ENCODE data around the gene CRX. TPM values are rescaled to one million over a fixed set of nuclear protein-coding genes. Genes with fewer than 3 reads are reported as not detected.

The CRX gene
- total and polyA plus RNA-seq, 2 of the 4 experiments (the other 2 are of a cell fraction), result not detected

- CTCF ChIA-PET, result no interaction called here
- POLR2A ChIA-PET (ENCODE audit: unreplicated experiment), result no interaction called here
- ATAC-seq (ENCODE audit: low read depth) (peak; percentile 29), DNase-seq (no peak)
- Histone ChIP-seq H3K27ac (ENCODE audit: insufficient read depth, low read length) (no peak overlapping the region), H3K4me2 (ENCODE audit: low read depth, low read length) (no peak overlapping the region), H4K8ac (ENCODE audit: low read depth in 2 of 2, low read length in 2 of 2) (no peak overlapping the region), H4K20me1 (ENCODE audit: insufficient read depth, low read length) (no peaks in the 10 kb centered on the region), H3K14ac (replicated peaks; ENCODE audit: low read depth, low read length) (no peak overlapping the region), H3K4me3 (ENCODE audit: insufficient read depth, low read depth, low read length) (no peak overlapping the region), H4K5ac (ENCODE audit: low read depth, low read length) (no peak overlapping the region), H2AK9ac (replicated peaks; ENCODE audit: low read depth, low read length, poor library complexity) (no peak overlapping the region), H2BK20ac (ENCODE audit: low read depth, low read length) (no peak overlapping the region), H3K4me1 (ENCODE audit: control insufficient read depth, insufficient read depth, low read length) (no peaks in the 10 kb centered on the region), H3K79me1 (ENCODE audit: low read depth in 1 of 2, low read length in 2 of 2) (no peaks in the 10 kb centered on the region), H3K4ac (ENCODE audit: low read depth, low read length) (no peak overlapping the region), H2AFZ (replicated peaks; ENCODE audit: low read length, poor library complexity) (no peak overlapping the region), H2BK15ac (ENCODE audit: low read depth, low read length) (no peak overlapping the region), H2AK5ac (ENCODE audit: low read depth, low read length) (no peak overlapping the region), H3K9ac (ENCODE audit: low read depth, low read length) (no peak overlapping the region), H3K36me3 (ENCODE audit: control insufficient read depth, insufficient read depth, low read length) (no peaks in the 10 kb centered on the region), H4K91ac (ENCODE audit: insufficient read depth, low read depth, low read length) (no peak overlapping the region), H3K56ac (ENCODE audit: extremely low read depth, insufficient read depth, low read length) (no peak overlapping the region), H2BK5ac (ENCODE audit: low read depth, low read length, poor library complexity, severe bottlenecking) (no peak overlapping the region), H3K9me1 (ENCODE audit: insufficient read depth, low read length) (no peaks in the 10 kb centered on the region), H3K27me3 (ENCODE audit: control insufficient read depth, insufficient read depth, low read length) (no peaks in the 10 kb centered on the region), H3K9me3 (ENCODE audit: control insufficient read depth, insufficient read depth, low read length) (0 out of 2 replicates have a peak, but pooled peaks cover 3% of the 10 kb centered on the region), H3K23ac (ENCODE audit: low read depth, low read length) (no peak overlapping the region), H2BK120ac (ENCODE audit: low read depth, low read length) (no peak overlapping the region), H3K18ac (ENCODE audit: low read depth, low read length) (no peak overlapping the region)
- 10% methylated on average over 4 of the region's 7 CpGs; no CpG with 5 or more reads in 1 of the 2 experiments for WGBS, 2 experiments (ENCODE audit: extremely low coverage in 2 of 2, insufficient read length in 1 of 2)
- no TSS peak for BruUV-seq (replicated peaks)
- TF ChIP-seq MAFK (IDR thresholded peaks at IDR 0.05; ENCODE audit: low read depth, low read length) (peak; percentile 71), CTCF (conservative IDR thresholded peaks at IDR 0.05; ENCODE audit: low read depth, low read length) (no peak), NFE2L2 (IDR thresholded peaks at IDR 0.05; ENCODE audit: low read depth, low read length) (no peak), FOS (IDR thresholded peaks at IDR 0.05; ENCODE audit: low read depth, low read length) (no peak)
- dilution Hi-C loops (cut with HindIII; ENCODE audit: low sequenced_read_pairs, unreplicated experiment), result no loop called here
- intact Hi-C loops (cut with micrococcal nuclease), result no loop called here
- in situ Hi-C loops (cut with MboI; ENCODE audit: low sequenced_read_pairs), result loop anchor here (10.0 kb wide), 1 partner anchor 93 kb away; no protein-coding TSS in a partner anchor
Observed at GRCh38 chr19:47891923-47892666, 70.4 kb downstream of the CRX start.

Small RNA genes within 50 kb of the gene (microRNA-seq; reads per million reads assigned to microRNA genes)
- gene AC008745.1 (ENCODE audit: insufficient read depth, insufficient read length), result not detected

Small RNA genes within 50 kb of the gene (small RNA-seq; reads per million reads assigned to genes)
- 0 reads per million in 5 experiments for gene AC008745.1

Other genes starting within 250 kb of the CRX start
- gene ZNF541, start 248.8 kb upstream of the CRX start, total RNA-seq (2012; rRNA removed), result not detected in 2 replicates
- not detected in 2 replicates for gene ZNF541, start 248.8 kb upstream of the CRX start, polyA plus RNA-seq (2012; rRNA removed)
- 1.8 and 3.1 TPM in 2 replicates for gene BICRA, start 212.8 kb upstream of the CRX start, total RNA-seq (2012; rRNA removed)
- 3.5 and 3.9 TPM in 2 replicates for gene BICRA, start 212.8 kb upstream of the CRX start, polyA plus RNA-seq (2012; rRNA removed)
- 31.9 and 35.3 TPM in 2 replicates for gene EHD2, start 108.5 kb upstream of the CRX start, total RNA-seq (2012; rRNA removed)
- 152 and 181 TPM in 2 replicates for gene EHD2, start 108.5 kb upstream of the CRX start, polyA plus RNA-seq (2012; rRNA removed)
- gene NOP53, start 76.4 kb upstream of the CRX start, total RNA-seq (2012; rRNA removed), result 57.2 and 59.5 TPM in 2 replicates
- 83.2 and 85.9 TPM in 2 replicates for gene NOP53, start 76.4 kb upstream of the CRX start, polyA plus RNA-seq (2012; rRNA removed)
- 51.7 and 61.3 TPM in 2 replicates for gene SELENOW, start 43.2 kb upstream of the CRX start, total RNA-seq (2012; rRNA removed)
- 217 and 232 TPM in 2 replicates for gene SELENOW, start 43.2 kb upstream of the CRX start, polyA plus RNA-seq (2012; rRNA removed)
- not detected in 2 replicates for gene TPRX1, start 17.4 kb upstream of the CRX start, total RNA-seq (2012; rRNA removed)
- gene TPRX1, start 17.4 kb upstream of the CRX start, polyA plus RNA-seq (2012; rRNA removed), result not detected in 2 replicates
- not detected in 2 replicates for gene TPRX2, start 37.3 kb downstream of the CRX start, total RNA-seq (2012; rRNA removed)
- not detected in 2 replicates for gene TPRX2, start 37.3 kb downstream of the CRX start, polyA plus RNA-seq (2012; rRNA removed)
- gene SULT2A1, start 64.4 kb downstream of the CRX start, total RNA-seq (2012; rRNA removed), result not detected in 2 replicates
- gene SULT2A1, start 64.4 kb downstream of the CRX start, polyA plus RNA-seq (2012; rRNA removed), result not detected in 2 replicates
- not detected in 2 replicates for gene BSPH1, start 170.2 kb downstream of the CRX start, total RNA-seq (2012; rRNA removed)
- gene BSPH1, start 170.2 kb downstream of the CRX start, polyA plus RNA-seq (2012; rRNA removed), result not detected in 2 replicates
- not detected in 2 replicates for gene ELSPBP1, start 172.7 kb downstream of the CRX start, total RNA-seq (2012; rRNA removed)
- gene ELSPBP1, start 172.7 kb downstream of the CRX start, polyA plus RNA-seq (2012; rRNA removed), result not detected in 2 replicates
- not detected in 2 replicates for gene CABP5, start 222.1 kb downstream of the CRX start, total RNA-seq (2012; rRNA removed)
- gene CABP5, start 222.1 kb downstream of the CRX start, polyA plus RNA-seq (2012; rRNA removed), result not detected in 2 replicates